Effector memory CD4-positive, alpha-beta T cell (primary cell): Measurements from ENCODE around the gene PRRC2B.
"Not testable (repeated sequence)": the region's sequence is repeated elsewhere in the genome, so short reads cannot be mapped to it uniquely, and the experiment has no call there.

ENCODE experiments used
- DNase-seq, 3 donors: peaks; one replicate each; pipeline ENCODE4 v3.0.0-alpha.2; 2020
- H3K27ac ChIP-seq: 2 replicates; pipeline ENCODE4 v1.7.0; 2013; ENCODE audit warnings: mild to moderate bottlenecking, low read length, moderate library complexity; ENCODE audit not compliant: insufficient read depth, poor library complexity, severe bottlenecking
- H3K27me3 ChIP-seq: replicated peaks from 2 replicates; pipeline ENCODE4 v1.7.0; 2013; ENCODE audit warnings: mild to moderate bottlenecking, low read length; ENCODE audit not compliant: insufficient read depth, control insufficient read depth, poor library complexity, severe bottlenecking
- H3K36me3 ChIP-seq: 2 replicates; pipeline ENCODE4 v1.7.0; 2013; ENCODE audit warnings: mild to moderate bottlenecking, low read length, moderate library complexity; ENCODE audit not compliant: control insufficient read depth, insufficient read depth
- H3K4me1 ChIP-seq: 2 replicates; pipeline ENCODE4 v1.7.0; 2013; ENCODE audit warnings: low read length, mild to moderate bottlenecking; ENCODE audit not compliant: control insufficient read depth, insufficient read depth, poor library complexity, severe bottlenecking
- H3K4me3 ChIP-seq: 2 replicates; pipeline ENCODE4 v1.7.0; 2013; ENCODE audit warnings: low read length, low read depth, mild to moderate bottlenecking; ENCODE audit not compliant: insufficient read depth, poor library complexity, severe bottlenecking
- H3K9me3 ChIP-seq: 2 replicates; pipeline ENCODE4 v1.7.0; 2013; ENCODE audit warnings: mild to moderate bottlenecking, low read length, moderate library complexity; ENCODE audit not compliant: control insufficient read depth

The PRRC2B gene

DNA sequence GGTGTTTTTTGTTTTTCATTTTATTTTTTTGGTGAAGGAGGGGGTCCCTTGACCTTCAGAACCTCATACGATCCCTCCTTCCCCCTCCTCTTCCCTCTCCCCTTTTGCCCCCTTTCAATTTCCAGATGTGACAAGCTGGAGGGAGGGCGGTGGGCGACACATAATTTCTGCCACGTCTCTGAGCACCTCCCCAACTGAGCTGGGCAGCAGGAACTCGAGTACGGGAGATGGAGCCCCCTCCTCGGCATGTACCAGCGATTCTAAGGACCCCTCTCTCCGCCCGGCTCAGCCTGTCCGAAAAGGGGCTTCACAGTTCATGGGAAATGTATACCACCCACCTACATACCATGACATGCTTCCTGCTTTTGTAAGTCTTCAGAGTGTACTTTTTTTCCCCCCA, 52.4 kb downstream of the PRRC2B start:
- no peaks in the 10 kb centered on the region for H3K9me3 ChIP-seq

DNA sequence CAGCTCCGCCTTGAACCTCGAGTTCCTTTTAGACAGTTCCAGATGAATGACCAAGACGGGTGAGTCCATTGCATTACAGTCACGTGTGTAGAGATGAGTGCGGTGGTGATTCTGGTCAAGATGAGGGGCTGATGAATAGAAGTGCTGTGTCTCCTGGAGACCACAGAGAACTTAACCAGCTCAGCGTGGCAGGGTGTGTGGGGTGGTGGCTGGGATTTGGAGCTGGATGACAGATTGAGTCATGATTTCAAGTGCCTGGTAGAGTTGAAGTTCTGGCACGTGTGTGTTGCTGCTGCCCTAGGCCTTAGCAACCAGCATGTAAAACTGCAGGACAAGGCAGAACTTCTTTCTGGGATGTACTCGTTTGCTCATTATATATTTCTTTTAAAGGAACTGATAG, 53.3 kb downstream of the PRRC2B start:
- H3K4me3 ChIP-seq, result no peak overlapping the region
- no peak for DNase-seq
- no peaks in the 10 kb centered on the region for H3K4me1 ChIP-seq
- H3K36me3 ChIP-seq, result peaks cover 58% of the 10 kb centered on the region
- H3K9me3 ChIP-seq, result no peaks in the 10 kb centered on the region
- H3K27ac ChIP-seq, result no peak overlapping the region
- H3K27me3 ChIP-seq, result no peaks in the 10 kb centered on the region

More for the DNA sequence above, 52.4 kb downstream of the PRRC2B start:
- Histone ChIP-seq H3K36me3 (peaks cover 61% of the 10 kb centered on the region), H3K4me1 (no peaks in the 10 kb centered on the region), H3K4me3 (no peak overlapping the region), H3K27ac (no peak overlapping the region), H3K27me3 (no peaks in the 10 kb centered on the region)
- DNase-seq, result no peak

DNA sequence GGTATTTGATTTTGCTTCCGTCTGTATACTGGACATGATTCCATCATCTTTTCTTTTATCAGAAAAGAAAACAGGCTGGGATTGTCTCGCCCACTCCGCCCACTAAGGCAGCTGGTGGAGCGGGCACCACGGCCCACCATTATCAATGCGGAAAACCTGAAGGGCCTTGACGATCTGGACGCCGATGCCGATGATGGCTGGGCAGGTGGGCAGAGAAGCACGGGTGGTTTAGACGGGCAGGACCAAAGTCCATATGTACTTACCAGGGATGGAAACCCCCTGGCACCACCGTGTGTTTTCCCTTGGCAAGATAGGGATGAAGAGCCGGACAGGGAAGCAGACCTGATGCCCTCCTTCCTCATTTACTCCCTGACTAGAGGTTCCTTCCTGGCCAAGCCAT, 53.7 kb downstream of the PRRC2B start:
- Histone ChIP-seq H3K36me3 (peaks cover 57% of the 10 kb centered on the region), H3K9me3 (no peaks in the 10 kb centered on the region), H3K27ac (no peak overlapping the region), H3K4me3 (no peak overlapping the region), H3K4me1 (no peaks in the 10 kb centered on the region), H3K27me3 (no peaks in the 10 kb centered on the region)
- no peak for DNase-seq

DNA sequence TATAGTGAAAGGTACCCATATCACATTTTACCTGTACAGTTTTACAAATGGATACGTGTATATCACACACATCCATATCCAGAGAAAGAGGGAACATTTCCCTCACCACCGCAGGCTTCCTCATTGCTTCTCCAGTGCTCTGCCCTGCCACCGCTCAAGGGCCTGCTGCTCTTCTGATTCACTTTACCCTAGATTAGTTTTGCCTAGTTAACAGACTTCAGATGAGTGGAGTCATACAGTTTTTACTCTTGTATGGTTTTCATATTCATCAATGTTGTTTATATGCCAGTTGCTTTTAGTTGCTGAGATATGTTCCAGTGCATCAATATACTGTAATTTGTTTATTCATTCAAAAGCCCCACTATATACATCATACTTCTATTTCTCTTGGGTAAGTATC, 54.9 kb downstream of the PRRC2B start:
- Histone ChIP-seq H3K4me3 (no peak overlapping the region), H3K9me3 (no peaks in the 10 kb centered on the region), H3K27me3 (no peaks in the 10 kb centered on the region), H3K27ac (no peak overlapping the region), H3K36me3 (peaks cover 58% of the 10 kb centered on the region), H3K4me1 (no peaks in the 10 kb centered on the region)
- no peak for DNase-seq

DNA sequence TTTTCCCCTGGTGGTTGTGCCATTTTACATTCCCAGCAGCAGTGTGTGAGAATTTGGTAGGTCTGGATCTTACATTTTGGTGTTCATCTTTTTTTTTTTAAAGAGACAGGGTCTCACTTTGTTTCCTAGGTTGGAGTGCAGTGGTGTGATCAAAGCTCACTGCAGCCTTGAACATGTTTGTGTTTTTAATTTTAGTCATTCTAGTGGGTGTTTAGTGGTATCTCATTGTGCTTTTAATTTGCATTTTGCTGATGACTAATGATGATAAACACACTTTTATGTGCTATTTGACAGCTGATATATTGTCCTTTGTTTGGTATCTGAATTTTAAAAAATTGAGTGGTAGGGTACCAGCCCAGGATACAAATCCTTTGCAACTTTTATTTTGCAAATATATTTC, 55.4 kb downstream of the PRRC2B start:
- H3K27ac ChIP-seq, result no peak overlapping the region
- no peaks in the 10 kb centered on the region for H3K27me3 ChIP-seq
- peaks cover 53% of the 10 kb centered on the region for H3K36me3 ChIP-seq
- H3K4me3 ChIP-seq, result no peak overlapping the region
- H3K9me3 ChIP-seq, result no peaks in the 10 kb centered on the region
- no peak for DNase-seq
- H3K4me1 ChIP-seq, result no peaks in the 10 kb centered on the region

DNA sequence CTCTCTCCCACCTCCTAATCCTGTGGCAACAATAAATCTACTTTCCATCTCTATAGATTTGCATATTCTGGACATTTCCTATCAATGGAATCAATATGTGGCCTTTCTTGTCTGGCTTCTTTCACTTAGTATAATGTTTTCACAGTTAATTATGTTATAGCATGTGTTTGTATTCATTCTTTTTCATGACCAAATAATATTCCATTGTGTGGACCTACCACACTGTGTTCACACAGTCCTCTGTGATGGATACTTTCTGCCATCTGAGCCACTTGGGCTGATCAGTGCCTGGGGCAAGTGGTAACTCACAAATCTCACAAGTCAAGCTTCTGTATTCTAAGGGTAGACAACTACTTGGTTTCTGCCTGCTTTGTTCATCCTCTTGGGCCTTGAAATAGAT, 60.1 kb downstream of the PRRC2B start:
- Histone ChIP-seq H3K27me3 (no peaks in the 10 kb centered on the region), H3K36me3 (peaks cover 52% of the 10 kb centered on the region), H3K9me3 (no peaks in the 10 kb centered on the region), H3K4me1 (no peaks in the 10 kb centered on the region), H3K27ac (no peak overlapping the region), H3K4me3 (no peak overlapping the region)
- no peak for DNase-seq

DNA sequence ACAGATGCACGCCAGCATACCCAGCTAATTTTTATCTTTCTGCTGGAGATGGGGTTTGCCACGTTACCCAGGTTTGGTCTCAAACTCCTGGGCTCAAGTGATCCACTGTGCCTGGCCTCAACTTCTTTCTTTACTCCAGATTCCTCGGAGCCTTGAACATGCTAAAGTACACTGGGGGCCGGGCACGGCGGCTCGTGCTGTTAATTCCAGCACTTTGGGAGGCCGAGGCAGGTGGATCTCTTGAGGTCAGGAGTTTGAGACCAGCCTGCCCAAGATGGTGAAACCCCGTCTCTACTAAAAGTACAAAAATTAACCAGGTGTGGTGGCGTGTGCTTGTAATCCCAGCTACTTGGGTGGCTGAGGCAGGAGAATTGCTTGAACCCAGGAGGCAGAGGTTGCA, 61.8 kb downstream of the PRRC2B start:
- not testable (repeated sequence) for H3K27ac ChIP-seq, H3K27me3 ChIP-seq, H3K4me3 ChIP-seq, H3K9me3 ChIP-seq, DNase-seq, H3K4me1 ChIP-seq
- H3K36me3 ChIP-seq, result peaks cover 60% of the 10 kb centered on the region

DNA sequence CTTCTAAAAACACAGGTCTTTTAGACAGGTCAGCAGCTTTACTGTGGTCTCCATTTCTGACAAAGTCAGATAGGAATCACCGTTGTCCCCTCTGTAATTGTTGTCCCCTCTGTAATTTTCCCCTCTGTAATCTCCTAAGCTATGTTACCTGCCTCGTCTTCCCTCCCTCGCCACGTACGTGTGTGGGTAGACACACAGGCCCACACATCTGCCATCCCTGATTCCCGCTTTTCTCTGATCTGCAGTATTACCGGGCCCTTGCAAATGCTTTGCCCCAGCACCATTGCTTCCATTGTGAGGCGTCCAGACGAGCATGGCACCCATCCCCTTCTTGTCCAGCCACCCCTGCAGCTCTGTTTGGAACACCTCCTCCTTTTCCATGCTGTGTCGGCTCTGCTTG, 63.9 kb downstream of the PRRC2B start:
- Histone ChIP-seq H3K27me3 (no peaks in the 10 kb centered on the region), H3K4me1 (no peaks in the 10 kb centered on the region), H3K4me3 (no peak overlapping the region), H3K27ac (no peak overlapping the region), H3K9me3 (no peaks in the 10 kb centered on the region), H3K36me3 (peaks cover 66% of the 10 kb centered on the region)
- no peak for DNase-seq

DNA sequence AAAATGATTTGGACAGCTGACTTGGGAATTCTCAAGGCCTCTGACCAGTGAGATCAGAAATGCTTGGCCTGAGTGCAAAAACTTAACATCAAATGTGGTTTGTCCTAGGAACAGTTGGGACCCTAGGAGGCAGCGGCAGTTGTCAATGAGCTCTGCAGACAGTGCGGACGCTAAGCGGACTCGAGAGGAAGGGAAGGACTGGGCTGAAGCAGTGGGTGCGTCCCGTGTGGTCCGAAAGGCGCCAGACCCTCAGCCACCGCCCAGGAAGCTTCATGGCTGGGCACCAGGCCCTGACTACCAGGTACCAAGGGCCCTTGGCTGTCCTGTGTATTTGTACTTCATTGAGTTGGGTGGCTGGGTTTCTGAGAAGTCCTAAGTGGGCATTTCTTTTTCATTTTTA, 65.2 kb downstream of the PRRC2B start:
- Histone ChIP-seq H3K4me1 (no peaks in the 10 kb centered on the region), H3K4me3 (no peak overlapping the region), H3K27me3 (no peaks in the 10 kb centered on the region), H3K36me3 (peaks cover 67% of the 10 kb centered on the region), H3K27ac (no peak overlapping the region), H3K9me3 (no peaks in the 10 kb centered on the region)
- DNase-seq, result no peak

DNA sequence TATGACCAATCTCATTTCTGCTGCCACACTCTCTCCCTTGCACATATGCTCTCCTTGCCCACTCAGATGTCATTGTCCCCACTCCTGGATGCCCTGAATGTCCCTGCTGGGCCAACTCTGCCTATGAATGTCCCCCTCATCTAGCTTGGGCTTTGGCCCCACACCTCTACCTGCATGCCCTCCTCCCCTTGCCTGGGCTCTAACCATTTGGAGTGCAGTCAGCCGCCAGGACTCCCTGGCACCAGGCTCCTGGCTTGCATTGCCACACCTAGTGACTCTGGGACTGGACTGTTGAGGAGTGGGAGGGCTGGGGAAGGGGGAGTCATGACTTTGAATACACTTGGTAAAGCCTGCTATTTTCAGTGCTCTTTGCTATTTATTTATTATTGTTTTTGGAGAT, 67.3 kb downstream of the PRRC2B start:
- no peaks in the 10 kb centered on the region for H3K27me3 ChIP-seq
- H3K4me3 ChIP-seq, result no peak overlapping the region
- DNase-seq, result no peak
- no peak overlapping the region for H3K27ac ChIP-seq
- H3K36me3 ChIP-seq, result peaks cover 73% of the 10 kb centered on the region
- no peaks in the 10 kb centered on the region for H3K4me1 ChIP-seq
- H3K9me3 ChIP-seq, result no peaks in the 10 kb centered on the region
